ENCODE results near the gene MTX3. TPM values are rescaled to one million over a fixed set of nuclear protein-coding genes. Genes with fewer than 3 reads are reported as not detected.

MTX3 gene
- total and polyA plus RNA-seq, 10 of the 15 experiments (the other 5 are each of a cell fraction or from before 2014, with no cell fraction given): 1.8 to 18.9 (median 9.3) TPM

DNA sequence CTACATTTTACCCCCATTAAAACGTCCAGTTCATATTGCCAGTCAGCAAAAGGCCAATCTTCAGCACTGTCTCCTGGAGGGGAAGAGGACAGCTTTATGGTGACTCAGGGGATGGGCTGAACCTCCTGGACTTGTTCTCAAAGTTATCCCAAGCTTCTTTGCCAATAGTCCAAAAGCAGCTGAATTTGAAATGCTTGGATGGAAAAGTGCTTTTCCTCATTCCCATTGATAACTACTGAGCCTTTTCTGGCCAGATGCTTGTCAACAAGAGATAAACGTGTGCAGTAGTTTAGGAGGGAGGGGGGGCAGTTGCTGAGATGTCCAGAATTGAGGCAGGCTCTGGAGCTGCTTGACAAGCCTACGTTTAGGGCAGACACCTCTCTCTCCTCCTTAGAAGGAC lies 43.5 kb downstream of the MTX3 start:
- Histone ChIP-seq H3K9me3 (replicated peaks; ENCODE audit: control insufficient read depth, insufficient read depth, low read length) (no peaks in the 10 kb centered on the region), H3K36me3 (ENCODE audit: control insufficient read depth in 2 of 2, insufficient read depth in 2 of 2, low read length in 1 of 2) (no peaks in the 10 kb centered on the region), H3K4me1 (ENCODE audit: control insufficient read depth, insufficient read depth, low read length) (no peaks in the 10 kb centered on the region), H3K4me3 (no peak overlapping the region), H3K27ac (ENCODE audit: control insufficient read depth, insufficient read depth) (no peak overlapping the region), H3K79me2 (ENCODE audit: control insufficient read depth, insufficient read depth, low read length) (no peaks in the 10 kb centered on the region), H3K9ac (ENCODE audit: control insufficient read depth, insufficient read depth, low read length) (no peak overlapping the region), H4K20me1 (ENCODE audit: control insufficient read depth, insufficient read depth) (no peaks in the 10 kb centered on the region), H2AFZ (ENCODE audit: control insufficient read depth, low read depth, low read length) (no peak overlapping the region), H3K4me2 (ENCODE audit: control insufficient read depth, insufficient read depth) (no peak overlapping the region), H3K27me3 (replicated peaks in 1 of 2; ENCODE audit: control insufficient read depth in 2 of 2, insufficient read depth in 2 of 2, low read length in 1 of 2) (no peaks in the 10 kb centered on the region; a peak in 1 of 4 replicates)
- ChIA-PET POLR2A (no interaction called here), CTCF (interaction anchor here (1.8 kb wide), 1 partner anchor 136 kb away, joined by 4 read pairs; no protein-coding TSS in a partner anchor), SMC1A (ENCODE audit: uncharacterized antibody, unreplicated experiment) (no interaction called here), RAD21 (ENCODE audit: unreplicated experiment) (no interaction called here)
- BruUV-seq (replicated peaks): no TSS peak
- intact Hi-C loops (cut with micrococcal nuclease; ENCODE audit: unreplicated experiment): no loop called here
- no peak for ATAC-seq
- no peak for FAIRE-seq
- no peak for DNase-seq (ENCODE audit: low read depth, low spot score)
- 5% methylated on average over 3 of the region's 3 CpGs for WGBS (ENCODE audit: insufficient coverage, insufficient replicate concordance, low lambda C conversion rate, missing lambda C conversion rate)
- in situ Hi-C loops (cut with MboI): no loop called here
- TF ChIP-seq YBX1 (IDR thresholded peaks at IDR 0.05) (no peak), ASH2L (IDR thresholded peaks at IDR 0.05; ENCODE audit: borderline replicate concordance, low read depth) (no peak), BCL11A (IDR thresholded peaks at IDR 0.05; ENCODE audit: low read depth, low read length) (no peak), EZH2 (IDR thresholded peaks at IDR 0.05; ENCODE audit: borderline replicate concordance, control insufficient read depth, low read depth, low read length) (no peak), ZNF274 (IDR thresholded peaks at IDR 0.05; ENCODE audit: insufficient read depth, insufficient read length) (no peak), WRNIP1 (IDR thresholded peaks at IDR 0.05; ENCODE audit: borderline replicate concordance, low read depth, low read length) (no peak), MYC (IDR thresholded peaks at IDR 0.05; ENCODE audit: insufficient read depth, insufficient read length, insufficient replicate concordance, low read length, severe bottlenecking) (no peak), SUZ12 (IDR thresholded peaks at IDR 0.05; ENCODE audit: unreplicated experiment) (no peak)
- TF ChIP-seq, protein P1, sequence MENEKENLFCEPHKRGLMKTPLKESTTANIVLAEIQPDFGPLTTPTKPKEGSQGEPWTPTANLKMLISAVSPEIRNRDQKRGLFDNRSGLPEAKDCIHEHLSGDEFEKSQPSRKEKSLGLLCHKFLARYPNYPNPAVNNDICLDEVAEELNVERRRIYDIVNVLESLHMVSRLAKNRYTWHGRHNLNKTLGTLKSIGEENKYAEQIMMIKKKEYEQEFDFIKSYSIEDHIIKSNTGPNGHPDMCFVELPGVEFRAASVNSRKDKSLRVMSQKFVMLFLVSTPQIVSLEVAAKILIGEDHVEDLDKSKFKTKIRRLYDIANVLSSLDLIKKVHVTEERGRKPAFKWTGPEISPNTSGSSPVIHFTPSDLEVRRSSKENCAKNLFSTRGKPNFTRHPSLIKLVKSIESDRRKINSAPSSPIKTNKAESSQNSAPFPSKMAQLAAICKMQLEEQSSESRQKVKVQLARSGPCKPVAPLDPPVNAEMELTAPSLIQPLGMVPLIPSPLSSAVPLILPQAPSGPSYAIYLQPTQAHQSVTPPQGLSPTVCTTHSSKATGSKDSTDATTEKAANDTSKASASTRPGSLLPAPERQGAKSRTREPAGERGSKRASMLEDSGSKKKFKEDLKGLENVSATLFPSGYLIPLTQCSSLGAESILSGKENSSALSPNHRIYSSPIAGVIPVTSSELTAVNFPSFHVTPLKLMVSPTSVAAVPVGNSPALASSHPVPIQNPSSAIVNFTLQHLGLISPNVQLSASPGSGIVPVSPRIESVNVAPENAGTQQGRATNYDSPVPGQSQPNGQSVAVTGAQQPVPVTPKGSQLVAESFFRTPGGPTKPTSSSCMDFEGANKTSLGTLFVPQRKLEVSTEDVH (IDR thresholded peaks at IDR 0.05; ENCODE audit: low read depth, partially characterized antibody): no peak
- TF ChIP-seq, protein P2, sequence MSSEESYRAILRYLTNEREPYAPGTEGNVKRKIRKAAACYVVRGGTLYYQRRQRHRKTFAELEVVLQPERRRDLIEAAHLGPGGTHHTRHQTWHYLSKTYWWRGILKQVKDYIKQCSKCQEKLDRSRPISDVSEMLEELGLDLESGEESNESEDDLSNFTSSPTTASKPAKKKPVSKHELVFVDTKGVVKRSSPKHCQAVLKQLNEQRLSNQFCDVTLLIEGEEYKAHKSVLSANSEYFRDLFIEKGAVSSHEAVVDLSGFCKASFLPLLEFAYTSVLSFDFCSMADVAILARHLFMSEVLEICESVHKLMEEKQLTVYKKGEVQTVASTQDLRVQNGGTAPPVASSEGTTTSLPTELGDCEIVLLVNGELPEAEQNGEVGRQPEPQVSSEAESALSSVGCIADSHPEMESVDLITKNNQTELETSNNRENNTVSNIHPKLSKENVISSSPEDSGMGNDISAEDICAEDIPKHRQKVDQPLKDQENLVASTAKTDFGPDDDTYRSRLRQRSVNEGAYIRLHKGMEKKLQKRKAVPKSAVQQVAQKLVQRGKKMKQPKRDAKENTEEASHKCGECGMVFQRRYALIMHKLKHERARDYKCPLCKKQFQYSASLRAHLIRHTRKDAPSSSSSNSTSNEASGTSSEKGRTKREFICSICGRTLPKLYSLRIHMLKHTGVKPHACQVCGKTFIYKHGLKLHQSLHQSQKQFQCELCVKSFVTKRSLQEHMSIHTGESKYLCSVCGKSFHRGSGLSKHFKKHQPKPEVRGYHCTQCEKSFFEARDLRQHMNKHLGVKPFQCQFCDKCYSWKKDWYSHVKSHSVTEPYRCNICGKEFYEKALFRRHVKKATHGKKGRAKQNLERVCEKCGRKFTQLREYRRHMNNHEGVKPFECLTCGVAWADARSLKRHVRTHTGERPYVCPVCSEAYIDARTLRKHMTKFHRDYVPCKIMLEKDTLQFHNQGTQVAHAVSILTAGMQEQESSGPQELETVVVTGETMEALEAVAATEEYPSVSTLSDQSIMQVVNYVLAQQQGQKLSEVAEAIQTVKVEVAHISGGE (CRISPR knock-in tag; IDR thresholded peaks at IDR 0.05): no peak
- TF ChIP-seq, protein P3, sequence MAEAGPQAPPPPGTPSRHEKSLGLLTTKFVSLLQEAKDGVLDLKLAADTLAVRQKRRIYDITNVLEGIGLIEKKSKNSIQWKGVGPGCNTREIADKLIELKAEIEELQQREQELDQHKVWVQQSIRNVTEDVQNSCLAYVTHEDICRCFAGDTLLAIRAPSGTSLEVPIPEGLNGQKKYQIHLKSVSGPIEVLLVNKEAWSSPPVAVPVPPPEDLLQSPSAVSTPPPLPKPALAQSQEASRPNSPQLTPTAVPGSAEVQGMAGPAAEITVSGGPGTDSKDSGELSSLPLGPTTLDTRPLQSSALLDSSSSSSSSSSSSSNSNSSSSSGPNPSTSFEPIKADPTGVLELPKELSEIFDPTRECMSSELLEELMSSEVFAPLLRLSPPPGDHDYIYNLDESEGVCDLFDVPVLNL (IDR thresholded peaks at IDR 0.05; ENCODE audit: low read depth, low read length): no peak
- TF ChIP-seq, protein P4, sequence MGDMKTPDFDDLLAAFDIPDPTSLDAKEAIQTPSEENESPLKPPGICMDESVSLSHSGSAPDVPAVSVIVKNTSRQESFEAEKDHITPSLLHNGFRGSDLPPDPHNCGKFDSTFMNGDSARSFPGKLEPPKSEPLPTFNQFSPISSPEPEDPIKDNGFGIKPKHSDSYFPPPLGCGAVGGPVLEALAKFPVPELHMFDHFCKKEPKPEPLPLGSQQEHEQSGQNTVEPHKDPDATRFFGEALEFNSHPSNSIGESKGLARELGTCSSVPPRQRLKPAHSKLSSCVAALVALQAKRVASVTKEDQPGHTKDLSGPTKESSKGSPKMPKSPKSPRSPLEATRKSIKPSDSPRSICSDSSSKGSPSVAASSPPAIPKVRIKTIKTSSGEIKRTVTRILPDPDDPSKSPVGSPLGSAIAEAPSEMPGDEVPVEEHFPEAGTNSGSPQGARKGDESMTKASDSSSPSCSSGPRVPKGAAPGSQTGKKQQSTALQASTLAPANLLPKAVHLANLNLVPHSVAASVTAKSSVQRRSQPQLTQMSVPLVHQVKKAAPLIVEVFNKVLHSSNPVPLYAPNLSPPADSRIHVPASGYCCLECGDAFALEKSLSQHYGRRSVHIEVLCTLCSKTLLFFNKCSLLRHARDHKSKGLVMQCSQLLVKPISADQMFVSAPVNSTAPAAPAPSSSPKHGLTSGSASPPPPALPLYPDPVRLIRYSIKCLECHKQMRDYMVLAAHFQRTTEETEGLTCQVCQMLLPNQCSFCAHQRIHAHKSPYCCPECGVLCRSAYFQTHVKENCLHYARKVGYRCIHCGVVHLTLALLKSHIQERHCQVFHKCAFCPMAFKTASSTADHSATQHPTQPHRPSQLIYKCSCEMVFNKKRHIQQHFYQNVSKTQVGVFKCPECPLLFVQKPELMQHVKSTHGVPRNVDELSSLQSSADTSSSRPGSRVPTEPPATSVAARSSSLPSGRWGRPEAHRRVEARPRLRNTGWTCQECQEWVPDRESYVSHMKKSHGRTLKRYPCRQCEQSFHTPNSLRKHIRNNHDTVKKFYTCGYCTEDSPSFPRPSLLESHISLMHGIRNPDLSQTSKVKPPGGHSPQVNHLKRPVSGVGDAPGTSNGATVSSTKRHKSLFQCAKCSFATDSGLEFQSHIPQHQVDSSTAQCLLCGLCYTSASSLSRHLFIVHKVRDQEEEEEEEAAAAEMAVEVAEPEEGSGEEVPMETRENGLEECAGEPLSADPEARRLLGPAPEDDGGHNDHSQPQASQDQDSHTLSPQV (IDR thresholded peaks at IDR 0.05): no peak

Data from GM12878 (cell line).